Neural cell (in vitro differentiated cells): Measurements from ENCODE around the gene WDR59. TPM values are rescaled to one million over a fixed set of nuclear protein-coding genes. Genes with fewer than 3 reads are reported as not detected.

ENCODE experiments used
- H2AFZ ChIP-seq: fragments of 200-600, 300-800 bp; sonication (generic), shearing (Covaris generic); 2 replicates; pipeline ENCODE4 v1.6.0; 2014; ENCODE audit warnings: low read depth, mild to moderate bottlenecking, antibody characterized with exemption, low read length, moderate library complexity
- H3F3A ChIP-seq: fragments of 200-600 bp; shearing (Covaris generic); 2 replicates; pipeline ENCODE4 v1.6.1; 2016; ENCODE audit warnings: mild to moderate bottlenecking, moderate library complexity, mixed read lengths, antibody characterized with exemption, low read length; ENCODE audit not compliant: insufficient read depth, poor library complexity, severe bottlenecking
- H3K27ac ChIP-seq: fragments of 200-600, 300-800 bp; sonication (generic), shearing (Covaris generic); 2 replicates; pipeline ENCODE4 v1.5.1; 2014; ENCODE audit warnings: mild to moderate bottlenecking, low read length, moderate library complexity
- H3K27me3 ChIP-seq: fragments of 300-800, 200-600 bp; sonication (generic), shearing (Covaris generic); 2 replicates; pipeline ENCODE4 v1.6.0; 2014; ENCODE audit warnings: mild to moderate bottlenecking, low read depth, low read length, moderate library complexity; ENCODE audit not compliant: insufficient read depth
- H3K36me3 ChIP-seq: fragments of 300-800, 200-600 bp; sonication (generic), shearing (Covaris generic); 2 replicates; pipeline ENCODE4 v1.5.1; 2014; ENCODE audit warnings: mild to moderate bottlenecking, antibody characterized with exemption, low read length, moderate library complexity; ENCODE audit not compliant: insufficient read depth
- H3K4me2 ChIP-seq: fragments of 300-800, 200-600 bp; sonication (generic), shearing (Covaris generic); 2 replicates; pipeline ENCODE4 v1.6.0; 2014; ENCODE audit warnings: mild to moderate bottlenecking, low read length
- H3K4me3 ChIP-seq: fragments of 300-800, 200-600 bp; sonication (generic), shearing (Covaris generic); 2 replicates; pipeline ENCODE4 v1.5.1; 2014; ENCODE audit warnings: mild to moderate bottlenecking, low read length, moderate library complexity
- H3K79me2 ChIP-seq: fragments of 200-600 bp; shearing (Covaris generic); replicated peaks from 2 replicates; pipeline ENCODE4 v1.6.0; 2014; ENCODE audit warnings: mild to moderate bottlenecking, low read length, moderate library complexity; ENCODE audit not compliant: insufficient read depth
- H3K9ac ChIP-seq: fragments of 300-800, 200-600 bp; sonication (generic), shearing (Covaris generic); 2 replicates; pipeline ENCODE4 v1.6.1; 2016; ENCODE audit warnings: mild to moderate bottlenecking, low read length, mixed read lengths
- H3K9me2 ChIP-seq: fragments of 200-600 bp; shearing (Covaris generic); 2 replicates; pipeline ENCODE4 v1.6.1; 2016; ENCODE audit warnings: mild to moderate bottlenecking, low read length, mixed read lengths; ENCODE audit not compliant: insufficient read depth
- H3K9me3 ChIP-seq: fragments of 200-600, 300-800 bp; sonication (generic), shearing (Covaris generic); 2 replicates; pipeline ENCODE4 v1.6.1; 2016; ENCODE audit warnings: mild to moderate bottlenecking, mixed run types, low read length, moderate library complexity, mixed read lengths
- H4K20me1 ChIP-seq: fragments of 200-600 bp; shearing (Covaris generic); 2 replicates; pipeline ENCODE4 v1.6.1; 2016; ENCODE audit warnings: mild to moderate bottlenecking, mixed run types; ENCODE audit not compliant: insufficient read depth
- EP300 ChIP-seq: fragments of 450-650 bp; conservative IDR thresholded peaks from 2 replicates; pipeline ENCODE4 v1.6.1; 2014; ENCODE audit warnings: antibody characterized with exemption, mild to moderate bottlenecking, moderate library complexity; ENCODE audit not compliant: poor library complexity, severe bottlenecking
- EZH2 ChIP-seq: fragments of 200-600, 300-800 bp; shearing (Covaris generic), sonication (generic); IDR thresholded peaks from 2 replicates; pipeline ENCODE4 v1.6.1; 2014; ENCODE audit warnings: antibody characterized with exemption, low read length, borderline replicate concordance, mild to moderate bottlenecking; ENCODE audit not compliant: insufficient read depth, poor library complexity, severe bottlenecking
- MXI1 ChIP-seq: fragments of 450-650 bp; conservative IDR thresholded peaks from 2 replicates; pipeline ENCODE4 v1.6.1; 2014; ENCODE audit warnings: antibody characterized with exemption, mild to moderate bottlenecking; ENCODE audit not compliant: poor library complexity, severe bottlenecking
- POLR2AphosphoS5 ChIP-seq: IDR thresholded peaks from 2 replicates; pipeline ENCODE4 v1.6.1; 2012
- RAD21 ChIP-seq: fragments of 450-650 bp; conservative IDR thresholded peaks from 2 replicates; pipeline ENCODE4 v1.6.1; 2014; ENCODE audit warnings: antibody characterized with exemption, mild to moderate bottlenecking, moderate library complexity
- SMC3 ChIP-seq: fragments of 450-650 bp; conservative IDR thresholded peaks from 2 replicates; pipeline ENCODE4 v1.6.1; 2014; ENCODE audit warnings: antibody characterized with exemption, mild to moderate bottlenecking, moderate library complexity; ENCODE audit not compliant: poor library complexity
- TAF1 ChIP-seq: IDR thresholded peaks from 2 replicates; pipeline ENCODE4 v1.6.1; 2012; ENCODE audit warnings: low read depth
- polyA plus RNA-seq: library from polyadenylated mRNA; depleted of rRNA; stranded (reverse); fragments of >200 nt; gene quantifications from 2 replicates; pipeline ENCODE4 v1.2.3, GENCODE V29; 2014
- TF ChIP-seq, protein P1 (sequence below): IDR thresholded peaks from 2 replicates; pipeline ENCODE4 v1.6.1; 2012; ENCODE audit warnings: borderline replicate concordance
- TF ChIP-seq, protein P2 (sequence below): fragments of 450-650 bp; IDR thresholded peaks from 2 replicates; pipeline ENCODE4 v1.5.1; 2014; ENCODE audit warnings: antibody characterized with exemption, mild to moderate bottlenecking, moderate library complexity; ENCODE audit not compliant: poor library complexity, severe bottlenecking

WDR59 gene
- polyA plus RNA-seq, 1 donor from 2014 or later, result 20.3 TPM

DNA sequence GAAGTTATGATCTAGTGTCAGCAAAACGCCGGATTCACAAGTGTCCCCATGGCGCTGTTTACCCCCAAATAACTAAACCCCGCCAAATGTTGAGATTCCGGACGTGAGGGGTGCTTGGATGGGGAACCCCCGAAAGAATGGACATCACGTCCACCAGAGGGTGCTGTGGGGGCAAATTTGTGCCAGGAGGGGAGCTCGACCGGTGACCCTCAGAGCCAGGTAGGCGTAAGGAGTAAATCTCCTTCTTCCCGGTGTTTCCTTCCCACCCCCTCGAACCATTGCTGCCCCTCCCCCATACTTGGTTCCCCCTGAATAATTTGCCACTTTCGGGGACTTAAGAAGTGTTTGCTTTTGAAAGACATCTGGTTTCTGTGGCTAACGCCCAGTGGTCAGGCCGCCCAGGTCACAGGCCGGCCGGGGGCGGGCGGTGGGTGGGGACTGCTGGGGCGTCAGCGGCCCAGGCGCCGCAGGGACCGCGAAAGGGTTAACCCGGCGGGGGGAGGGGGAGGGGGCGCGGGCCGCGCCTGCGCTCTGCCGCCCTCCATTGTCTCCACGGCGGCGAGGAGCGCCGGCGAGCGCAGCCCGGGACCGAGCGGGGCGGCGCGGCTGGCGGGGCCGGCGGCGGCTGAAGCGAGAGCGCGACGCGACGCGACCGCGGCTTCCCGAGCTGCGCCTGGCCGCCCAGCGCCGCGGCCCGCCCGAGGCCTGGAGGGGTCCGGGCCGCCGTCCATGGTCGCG lies 13.7 kb upstream of the WDR59 start, which contains the start of gene ZNRF1:
Gene ZNRF1, plus strand, starts transcription at position 544 of the 738 bp plus-strand sequence. CDS start 648 bp downstream, outside the sequence.
- Histone ChIP-seq H4K20me1 (peaks cover 38% of the 10 kb centered on the region), H3K4me3 (peak within 1 kb of the TSS; percentile 98), H3K27me3 (no peaks in the 10 kb centered on the region), H3K79me2 (peaks cover 45% of the 10 kb centered on the region), H3F3A (peaks cover 4% of the 10 kb centered on the region), H3K9me3 (no peaks in the 10 kb centered on the region), H3K36me3 (peaks cover 1% of the 10 kb centered on the region), H3K9me2 (no peaks in the 10 kb centered on the region), H3K9ac (peak within 1 kb of the TSS; percentile 92), H3K4me2 (peak within 1 kb of the TSS; percentile 4), H2AFZ (peak within 1 kb of the TSS; percentile 45), H3K27ac (peak within 1 kb of the TSS; percentile 88)
- TF ChIP-seq SMC3 (peak; percentile 50), POLR2AphosphoS5 (peak; percentile 84), MXI1 (no peak), RAD21 (no peak), EZH2 (no peak), TAF1 (no peak), EP300 (no peak)
- TF ChIP-seq, protein P1, sequence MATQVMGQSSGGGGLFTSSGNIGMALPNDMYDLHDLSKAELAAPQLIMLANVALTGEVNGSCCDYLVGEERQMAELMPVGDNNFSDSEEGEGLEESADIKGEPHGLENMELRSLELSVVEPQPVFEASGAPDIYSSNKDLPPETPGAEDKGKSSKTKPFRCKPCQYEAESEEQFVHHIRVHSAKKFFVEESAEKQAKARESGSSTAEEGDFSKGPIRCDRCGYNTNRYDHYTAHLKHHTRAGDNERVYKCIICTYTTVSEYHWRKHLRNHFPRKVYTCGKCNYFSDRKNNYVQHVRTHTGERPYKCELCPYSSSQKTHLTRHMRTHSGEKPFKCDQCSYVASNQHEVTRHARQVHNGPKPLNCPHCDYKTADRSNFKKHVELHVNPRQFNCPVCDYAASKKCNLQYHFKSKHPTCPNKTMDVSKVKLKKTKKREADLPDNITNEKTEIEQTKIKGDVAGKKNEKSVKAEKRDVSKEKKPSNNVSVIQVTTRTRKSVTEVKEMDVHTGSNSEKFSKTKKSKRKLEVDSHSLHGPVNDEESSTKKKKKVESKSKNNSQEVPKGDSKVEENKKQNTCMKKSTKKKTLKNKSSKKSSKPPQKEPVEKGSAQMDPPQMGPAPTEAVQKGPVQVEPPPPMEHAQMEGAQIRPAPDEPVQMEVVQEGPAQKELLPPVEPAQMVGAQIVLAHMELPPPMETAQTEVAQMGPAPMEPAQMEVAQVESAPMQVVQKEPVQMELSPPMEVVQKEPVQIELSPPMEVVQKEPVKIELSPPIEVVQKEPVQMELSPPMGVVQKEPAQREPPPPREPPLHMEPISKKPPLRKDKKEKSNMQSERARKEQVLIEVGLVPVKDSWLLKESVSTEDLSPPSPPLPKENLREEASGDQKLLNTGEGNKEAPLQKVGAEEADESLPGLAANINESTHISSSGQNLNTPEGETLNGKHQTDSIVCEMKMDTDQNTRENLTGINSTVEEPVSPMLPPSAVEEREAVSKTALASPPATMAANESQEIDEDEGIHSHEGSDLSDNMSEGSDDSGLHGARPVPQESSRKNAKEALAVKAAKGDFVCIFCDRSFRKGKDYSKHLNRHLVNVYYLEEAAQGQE, result no peak
- TF ChIP-seq, protein P2, sequence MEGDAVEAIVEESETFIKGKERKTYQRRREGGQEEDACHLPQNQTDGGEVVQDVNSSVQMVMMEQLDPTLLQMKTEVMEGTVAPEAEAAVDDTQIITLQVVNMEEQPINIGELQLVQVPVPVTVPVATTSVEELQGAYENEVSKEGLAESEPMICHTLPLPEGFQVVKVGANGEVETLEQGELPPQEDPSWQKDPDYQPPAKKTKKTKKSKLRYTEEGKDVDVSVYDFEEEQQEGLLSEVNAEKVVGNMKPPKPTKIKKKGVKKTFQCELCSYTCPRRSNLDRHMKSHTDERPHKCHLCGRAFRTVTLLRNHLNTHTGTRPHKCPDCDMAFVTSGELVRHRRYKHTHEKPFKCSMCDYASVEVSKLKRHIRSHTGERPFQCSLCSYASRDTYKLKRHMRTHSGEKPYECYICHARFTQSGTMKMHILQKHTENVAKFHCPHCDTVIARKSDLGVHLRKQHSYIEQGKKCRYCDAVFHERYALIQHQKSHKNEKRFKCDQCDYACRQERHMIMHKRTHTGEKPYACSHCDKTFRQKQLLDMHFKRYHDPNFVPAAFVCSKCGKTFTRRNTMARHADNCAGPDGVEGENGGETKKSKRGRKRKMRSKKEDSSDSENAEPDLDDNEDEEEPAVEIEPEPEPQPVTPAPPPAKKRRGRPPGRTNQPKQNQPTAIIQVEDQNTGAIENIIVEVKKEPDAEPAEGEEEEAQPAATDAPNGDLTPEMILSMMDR, result peak; percentile 57

DNA sequence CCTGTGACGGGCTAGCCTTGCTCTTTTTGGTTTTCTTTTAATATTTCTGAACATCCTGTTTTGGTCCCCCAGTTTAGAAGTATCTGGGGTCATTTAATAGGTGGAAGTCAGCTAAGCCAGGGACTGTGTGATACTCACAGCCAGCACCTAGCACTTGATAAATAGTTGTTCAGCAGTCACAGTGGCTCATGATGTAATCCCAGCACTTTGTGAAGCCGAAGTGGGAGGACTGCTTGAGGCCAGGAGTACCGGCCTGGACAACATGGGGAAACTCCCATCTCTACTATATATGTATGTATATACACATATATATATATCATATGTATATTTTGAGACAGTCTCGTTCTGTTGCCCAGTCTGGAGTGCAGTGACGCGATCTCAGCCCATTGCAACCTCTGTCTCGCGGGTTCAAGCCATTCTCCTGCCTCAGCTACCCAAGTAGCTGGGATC lies 12.1 kb upstream of the WDR59 start:
- H3K4me3 ChIP-seq, result no peak overlapping the region
- no peaks in the 10 kb centered on the region for H3K27me3 ChIP-seq
- TF ChIP-seq RAD21, result no peak
- no peak for TF ChIP-seq TAF1
- TF ChIP-seq MXI1, result no peak
- no peak for TF ChIP-seq POLR2AphosphoS5
- TF ChIP-seq EZH2, result no peak
- TF ChIP-seq, protein P2, result no peak
- no peak for TF ChIP-seq EP300
- TF ChIP-seq SMC3, result no peak
- TF ChIP-seq, protein P1, result no peak
- no peak overlapping the region for H3K4me2 ChIP-seq
- peaks cover 22% of the 10 kb centered on the region for H4K20me1 ChIP-seq
- H3K27ac ChIP-seq, result no peak overlapping the region
- H3F3A ChIP-seq, result peaks cover 4% of the 10 kb centered on the region
- H3K9ac ChIP-seq, result no peak overlapping the region
- H3K9me2 ChIP-seq, result no peaks in the 10 kb centered on the region
- no peak overlapping the region for H2AFZ ChIP-seq
- H3K9me3 ChIP-seq, result no peaks in the 10 kb centered on the region
- peaks cover 29% of the 10 kb centered on the region for H3K79me2 ChIP-seq
- H3K36me3 ChIP-seq, result no peaks in the 10 kb centered on the region
